Mesenteric fat pad (tissue), 1 donor: ENCODE results near the gene FUOM. TPM values are rescaled to one million over a fixed set of nuclear protein-coding genes. Genes with fewer than 3 reads are reported as not detected.
"Not testable (repeated sequence)": the region's sequence is repeated elsewhere in the genome, so short reads cannot be mapped to it uniquely, and the experiment has no call there.

ENCODE experiments used
- DNase-seq: peaks from one replicate; pipeline ENCODE4 v3.0.0-alpha.2; 2020; ENCODE audit warnings: low spot score
- total RNA-seq: library from RNA; stranded (reverse); fragmentation: NEBNext Ultra II Directional; extraction: Animal tissue kit (Norgen Biotek cat#: 25700); gene quantifications from one replicate; pipeline ENCODE4 v1.2.1, GENCODE V29; 2021
- donor health status: DM: yes; HTN: yes; CAD: no.

FUOM gene
- total RNA-seq, 1 donor from 2014 or later = 19.0 TPM

GRCh38 chr10:133335246-133336117 is 22.3 kb downstream of the FUOM start:
- no peak for DNase-seq

GRCh38 chr10:133334503-133335245 is 23.1 kb downstream of the FUOM start:
- DNase-seq = no peak

GRCh38 chr10:133332936-133333699 is 24.7 kb downstream of the FUOM start:
- no peak for DNase-seq

- DNase-seq = no peak
Observed at GRCh38 chr10:133329491-133330202, 28.2 kb downstream of the FUOM start.

GRCh38 chr10:133328358-133329343 is 29.2 kb downstream of the FUOM start:
- DNase-seq = peak; percentile 83

GRCh38 chr10:133327651-133328357 is 30.0 kb downstream of the FUOM start:
- DNase-seq = no peak

- no peak for DNase-seq
Observed at GRCh38 chr10:133326745-133327650, 30.8 kb downstream of the FUOM start.

- no peak for DNase-seq
Observed at GRCh38 chr10:133326223-133326551, 31.6 kb downstream of the FUOM start.

GRCh38 chr10:133325440-133326222 is 32.2 kb downstream of the FUOM start:
- DNase-seq = no peak

- DNase-seq = peak; percentile 85
Observed at GRCh38 chr10:133324857-133325260, 33.0 kb downstream of the FUOM start.

GRCh38 chr10:133324198-133324792 is 33.5 kb downstream of the FUOM start:
- peak; percentile 89 for DNase-seq

- DNase-seq = not testable (repeated sequence)
Observed at GRCh38 chr10:133322064-133322709, 35.6 kb downstream of the FUOM start.

GRCh38 chr10:133320852-133321422 is 36.9 kb downstream of the FUOM start:
- DNase-seq = not testable (repeated sequence)

GRCh38 chr10:133318494-133319127 is 39.2 kb downstream of the FUOM start:
- no peak for DNase-seq

GRCh38 chr10:133316732-133317131 is 41.1 kb downstream of the FUOM start:
- DNase-seq = no peak
